NCI-H82 treated with DMSO at 0.1 percent for 48 hours (cell line): ENCODE measurements around the gene P2RX6.
"Not testable (repeated sequence)": the region's sequence is repeated elsewhere in the genome, so short reads cannot be mapped to it uniquely, and the experiment has no call there.

Experiments
- DNase-seq: peaks from one replicate; lab custom pipeline; 2025; ENCODE audit not compliant: unreplicated experiment; lab: John Stamatoyannopoulos, UW

The P2RX6 gene

DNA sequence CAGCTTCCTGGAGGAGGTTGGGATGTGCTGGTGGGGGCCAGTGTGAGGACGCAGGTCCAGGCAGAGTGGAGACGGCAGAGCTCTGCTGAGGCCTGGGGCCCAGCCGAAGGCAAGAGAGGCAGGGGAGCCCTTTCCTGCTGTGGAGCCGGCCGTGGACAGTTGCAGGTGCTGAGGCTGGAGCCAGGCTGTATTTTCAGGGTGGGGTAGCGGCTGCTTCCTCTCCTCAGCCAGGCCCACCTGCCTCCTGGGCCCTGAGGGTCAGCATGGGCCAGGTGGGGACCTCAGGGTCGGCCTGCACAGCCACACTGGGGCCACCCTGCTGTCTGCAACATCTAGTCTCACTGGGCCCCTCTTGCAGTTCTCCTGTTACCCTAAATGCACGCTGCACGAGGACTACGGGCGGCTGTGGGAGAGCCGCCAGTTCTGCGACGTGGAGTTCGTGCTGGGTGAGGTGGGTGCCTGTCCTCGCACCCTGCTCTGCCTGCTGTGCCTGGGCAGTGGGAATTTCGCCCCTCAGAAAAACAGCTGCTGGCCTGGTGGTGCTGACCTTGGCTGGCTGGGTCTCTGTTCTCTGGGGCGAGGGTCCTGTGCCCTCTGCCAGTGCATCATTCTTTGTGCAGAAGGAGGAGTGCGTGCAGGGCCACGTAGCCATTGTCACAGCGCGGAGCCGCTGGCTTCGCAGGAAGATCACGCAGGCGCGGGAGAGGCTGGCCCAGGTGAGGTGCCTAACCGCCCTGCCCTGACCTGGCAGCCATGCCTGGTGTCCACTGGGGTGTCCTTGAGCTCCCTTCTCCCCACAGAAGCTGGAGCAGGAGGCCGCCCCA lies 21.4 kb upstream of the P2RX6 start:
- no peak for DNase-seq

DNA sequence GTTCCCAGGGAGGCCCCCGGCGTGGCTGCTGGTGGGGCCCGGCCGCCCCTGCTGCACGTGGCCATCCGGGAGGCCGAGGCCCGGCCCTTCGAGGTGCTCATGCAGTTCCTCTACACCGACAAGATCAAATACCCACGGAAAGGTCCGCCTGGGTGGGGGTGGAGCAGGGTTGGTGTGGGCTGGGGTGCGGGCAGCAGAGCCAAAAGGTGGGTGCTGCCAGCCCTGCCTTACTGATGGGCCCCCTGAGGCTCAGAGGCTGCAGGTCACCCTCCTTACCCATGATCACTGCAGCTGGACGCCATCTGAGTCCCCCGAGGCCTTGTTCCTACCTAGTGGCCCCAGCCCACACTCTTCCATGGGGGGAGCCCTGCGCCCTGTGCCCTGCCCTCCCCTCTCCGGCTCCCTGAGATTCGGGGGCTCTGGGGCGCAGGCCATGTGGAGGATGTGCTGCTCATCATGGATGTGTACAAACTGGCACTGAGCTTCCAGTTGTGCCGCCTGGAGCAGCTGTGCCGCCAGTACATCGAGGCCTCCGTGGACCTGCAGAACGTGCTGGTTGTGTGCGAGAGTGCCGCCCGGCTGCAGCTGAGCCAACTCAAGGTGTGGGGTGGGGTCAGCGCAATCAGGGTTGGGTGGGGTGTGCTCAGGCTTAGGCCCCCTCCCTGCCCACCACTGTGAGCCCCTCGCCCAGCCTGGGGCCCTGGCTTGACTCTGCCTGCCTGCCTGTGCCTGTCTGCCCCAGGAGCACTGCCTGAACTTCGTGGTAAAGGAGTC lies 20.6 kb upstream of the P2RX6 start:
- no peak for DNase-seq

DNA sequence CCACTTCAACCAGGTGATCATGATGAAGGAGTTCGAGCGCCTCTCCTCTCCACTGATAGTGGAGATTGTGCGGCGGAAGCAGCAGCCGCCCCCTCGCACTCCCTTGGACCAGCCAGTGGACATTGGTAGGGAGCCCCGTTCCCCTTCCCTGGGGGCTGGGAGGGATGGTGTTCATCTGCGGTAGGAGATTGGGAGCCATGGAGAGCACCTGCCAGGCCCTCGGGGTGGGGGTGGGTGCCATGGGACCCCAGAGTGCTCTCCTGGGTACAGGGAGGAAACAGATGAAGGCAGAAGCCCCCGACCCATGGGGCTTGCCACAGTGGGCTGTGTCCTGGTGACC lies 20.1 kb upstream of the P2RX6 start:
- DNase-seq, result no peak

DNA sequence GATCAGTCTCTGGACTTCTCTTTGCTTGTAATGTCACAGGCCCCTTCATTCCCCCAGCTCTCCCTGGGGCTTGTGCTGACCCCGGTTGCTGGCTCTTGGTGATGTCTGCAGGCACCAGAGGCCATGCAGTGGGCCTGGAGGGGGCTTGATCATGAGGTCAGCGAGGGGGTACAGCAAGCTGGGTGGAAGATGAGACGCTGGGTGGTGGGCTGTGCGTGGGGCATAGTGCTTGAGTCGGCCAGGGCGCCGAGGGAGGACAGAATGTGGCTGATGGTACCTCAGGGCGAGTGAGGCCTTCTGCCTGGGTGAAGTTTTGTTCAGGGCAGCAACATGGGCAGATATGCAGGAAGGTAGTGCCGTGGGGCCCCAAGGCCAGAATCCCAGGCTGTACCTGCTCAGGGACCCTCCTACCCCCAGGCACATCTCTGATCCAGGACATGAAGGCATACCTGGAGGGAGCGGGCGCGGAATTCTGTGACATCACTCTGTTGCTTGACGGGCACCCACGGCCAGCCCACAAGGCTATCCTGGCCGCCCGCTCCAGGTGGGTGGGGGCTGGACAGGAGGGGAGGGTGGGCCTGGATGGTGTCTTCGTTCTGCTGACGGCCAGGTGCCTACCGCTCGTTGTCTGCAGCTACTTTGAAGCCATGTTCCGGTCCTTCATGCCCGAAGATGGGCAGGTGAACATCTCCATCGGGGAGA lies 19.5 kb upstream of the P2RX6 start:
- no peak for DNase-seq

DNA sequence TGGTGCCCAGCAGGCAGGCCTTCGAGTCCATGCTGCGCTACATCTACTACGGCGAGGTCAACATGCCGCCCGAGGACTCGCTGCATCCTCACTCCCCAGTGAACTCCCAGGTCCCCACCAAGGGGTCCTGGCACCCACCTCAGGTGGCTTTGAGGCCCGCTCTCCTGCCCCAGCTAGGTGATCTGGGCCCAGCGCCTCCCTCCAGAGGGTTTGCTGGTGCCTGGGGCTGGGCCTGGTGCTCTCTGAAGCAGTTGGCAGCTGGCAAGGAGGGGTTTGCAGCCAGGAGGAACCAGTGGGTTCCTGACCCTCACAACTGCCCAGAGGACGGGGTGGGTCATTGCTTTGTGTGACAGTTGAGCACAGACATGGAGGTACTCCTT lies 18.9 kb upstream of the P2RX6 start:
- DNase-seq, result no peak

DNA sequence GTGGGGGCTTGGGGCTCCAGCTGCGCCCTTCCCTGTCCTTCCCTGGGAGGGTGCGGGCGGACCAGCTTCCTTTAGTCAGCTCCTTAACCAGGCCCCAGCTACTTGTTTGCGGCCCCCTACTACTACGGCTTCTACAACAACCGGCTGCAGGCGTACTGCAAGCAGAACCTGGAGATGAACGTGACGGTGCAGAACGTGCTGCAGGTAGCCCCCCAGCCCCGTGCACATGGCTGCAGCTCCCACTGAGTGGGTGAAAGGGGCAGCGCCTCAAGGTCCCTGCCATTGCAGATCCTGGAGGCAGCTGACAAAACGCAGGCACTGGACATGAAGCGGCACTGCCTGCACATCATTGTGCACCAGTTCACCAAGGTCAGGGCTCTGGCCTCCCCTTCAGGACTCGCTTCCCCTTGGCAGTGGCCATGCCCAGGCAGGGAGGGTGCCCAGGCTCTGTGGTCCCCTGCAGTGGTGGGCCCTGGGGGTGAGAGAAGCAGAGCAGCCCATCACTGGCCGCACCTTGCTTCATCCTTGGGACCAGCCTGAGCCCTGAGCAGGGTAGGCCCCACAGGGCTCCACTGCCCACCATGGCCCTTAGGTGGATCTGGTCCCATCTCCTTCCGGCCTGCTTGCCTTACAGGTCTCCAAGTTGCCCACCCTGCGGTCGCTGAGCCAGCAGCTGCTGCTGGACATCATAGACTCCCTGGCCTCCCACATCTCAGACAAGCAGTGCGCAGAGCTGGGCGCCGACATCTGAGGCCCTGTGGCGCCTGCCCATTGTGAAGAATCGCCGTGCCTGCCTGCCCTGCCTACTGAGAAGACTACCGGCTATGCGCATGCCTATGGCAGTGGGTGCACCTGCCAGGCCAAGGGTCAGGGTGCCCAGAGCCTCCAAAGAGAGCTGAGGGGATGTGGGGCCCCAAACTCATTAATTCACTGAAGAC lies 18.1 kb upstream of the P2RX6 start:
- no peak for DNase-seq

DNA sequence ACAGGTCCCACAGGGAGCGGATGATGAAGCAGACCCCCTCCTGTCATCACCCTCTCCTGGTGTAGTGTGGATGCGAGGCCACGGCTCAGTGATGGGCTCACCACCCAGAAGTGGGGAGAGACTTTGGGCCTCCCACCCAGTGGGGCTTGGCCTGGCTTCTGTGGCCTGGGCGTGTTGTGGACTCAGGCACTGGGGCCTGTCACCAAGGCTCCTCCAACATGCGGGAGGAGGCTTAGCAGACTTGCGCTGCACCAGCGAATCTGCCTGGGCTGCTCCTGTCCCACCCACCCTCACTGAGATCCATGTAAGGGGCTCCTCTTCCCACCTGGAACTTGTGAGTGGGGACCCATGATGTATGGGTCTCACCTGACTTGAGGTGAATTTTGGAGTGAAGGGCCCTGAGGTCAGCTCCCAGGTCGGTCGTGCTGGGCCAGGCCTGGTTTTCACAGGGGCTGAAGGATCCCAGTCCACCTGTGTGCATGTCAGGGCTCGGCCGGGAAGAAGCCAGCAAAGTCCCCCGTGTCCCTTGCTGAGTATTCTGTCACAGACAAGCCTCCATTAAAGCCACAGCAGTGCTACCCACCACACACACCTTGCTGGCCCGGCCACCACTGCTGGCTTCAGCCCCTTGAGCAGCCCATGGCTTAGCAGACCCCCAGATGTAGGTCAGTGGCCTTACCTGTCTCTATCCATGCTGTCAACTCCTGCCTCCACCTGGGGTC lies 17.3 kb upstream of the P2RX6 start:
- no peak for DNase-seq

DNA sequence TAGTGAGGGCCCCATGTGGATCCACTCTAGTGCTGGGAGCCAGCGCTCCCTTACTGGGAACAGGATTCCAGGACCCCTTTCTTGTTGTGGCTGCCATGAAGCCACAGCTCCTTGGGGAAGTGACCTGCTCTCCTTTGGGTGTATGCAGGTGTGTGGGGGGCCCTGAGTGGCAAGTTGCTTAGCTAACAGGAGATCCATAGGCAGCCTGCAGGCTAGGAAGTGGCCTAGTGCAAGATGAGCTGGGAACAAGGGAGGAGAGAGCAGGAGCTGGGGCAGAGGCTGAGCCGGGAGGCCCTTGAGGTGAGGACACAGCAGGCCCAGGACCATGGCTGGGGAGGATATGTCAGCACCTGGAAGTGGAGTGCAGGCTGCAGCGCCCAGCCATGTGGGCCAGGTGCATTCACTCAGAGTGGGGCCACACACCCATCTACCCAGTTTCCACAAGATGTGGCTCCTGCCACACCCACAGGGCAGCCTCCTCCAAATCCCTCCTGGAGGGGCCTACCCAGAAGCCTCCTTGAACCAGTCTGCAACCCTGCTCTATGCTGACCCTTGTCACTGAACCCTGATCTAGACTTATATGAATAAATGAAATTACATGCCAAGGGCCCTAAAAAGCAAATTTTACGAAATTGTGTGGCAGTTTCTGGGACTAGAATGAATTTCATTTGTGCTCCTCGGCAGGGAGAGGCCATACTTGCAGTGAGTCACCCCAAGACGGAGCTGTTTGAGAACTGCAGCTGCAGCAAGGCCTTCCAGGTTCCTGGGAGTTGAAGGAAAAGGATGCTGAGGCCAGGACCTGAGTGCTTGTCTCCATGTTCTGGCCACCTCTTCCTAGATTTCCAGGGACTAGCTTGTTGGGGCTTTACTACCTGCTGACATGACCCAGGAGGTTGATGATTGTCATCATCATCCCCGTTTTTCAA lies 16.3 kb upstream of the P2RX6 start:
- no peak for DNase-seq

DNA sequence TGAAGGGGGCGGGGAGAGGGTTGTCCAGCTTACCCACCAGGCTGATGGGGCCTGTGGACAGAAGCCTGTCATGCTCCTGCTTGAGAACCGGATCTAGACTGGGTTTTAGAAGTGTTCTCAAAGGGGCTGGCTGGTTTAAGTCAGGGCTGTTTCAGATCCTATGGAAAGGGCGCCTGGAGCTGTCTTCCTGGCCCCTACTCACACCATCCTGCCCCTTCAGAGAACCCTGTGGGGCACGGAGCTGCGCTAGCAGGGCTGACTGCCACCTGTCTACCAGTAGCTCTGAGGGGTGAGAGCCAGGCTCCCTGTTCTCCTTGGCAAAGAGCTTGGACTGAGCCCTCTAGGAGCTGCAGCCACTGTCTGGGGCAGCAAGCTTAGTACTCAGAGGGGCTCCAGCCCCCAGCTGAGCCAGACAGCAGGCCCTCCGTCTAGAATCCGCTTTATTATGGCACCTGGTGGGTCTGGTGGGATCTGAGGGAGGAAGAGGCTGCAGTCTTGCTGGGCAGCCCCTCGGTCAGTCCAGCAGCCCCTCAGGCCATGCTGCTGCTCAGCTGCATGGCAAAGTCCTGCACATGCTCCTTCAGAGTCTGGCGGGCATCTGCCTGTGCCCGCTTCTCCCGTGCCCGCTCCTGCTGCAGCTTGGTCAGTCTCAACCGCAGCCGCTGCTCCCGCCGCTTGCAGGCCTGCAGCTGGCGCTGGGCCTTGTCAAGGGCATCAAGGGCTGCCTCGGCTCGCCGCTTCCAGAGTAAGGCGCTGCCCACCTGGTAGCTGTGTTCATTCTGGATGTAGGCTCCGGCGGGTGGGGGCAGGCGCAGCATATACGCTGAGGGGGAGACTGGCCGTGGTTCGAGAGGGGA lies 15.4 kb upstream of the P2RX6 start:
- DNase-seq, result no peak

DNA sequence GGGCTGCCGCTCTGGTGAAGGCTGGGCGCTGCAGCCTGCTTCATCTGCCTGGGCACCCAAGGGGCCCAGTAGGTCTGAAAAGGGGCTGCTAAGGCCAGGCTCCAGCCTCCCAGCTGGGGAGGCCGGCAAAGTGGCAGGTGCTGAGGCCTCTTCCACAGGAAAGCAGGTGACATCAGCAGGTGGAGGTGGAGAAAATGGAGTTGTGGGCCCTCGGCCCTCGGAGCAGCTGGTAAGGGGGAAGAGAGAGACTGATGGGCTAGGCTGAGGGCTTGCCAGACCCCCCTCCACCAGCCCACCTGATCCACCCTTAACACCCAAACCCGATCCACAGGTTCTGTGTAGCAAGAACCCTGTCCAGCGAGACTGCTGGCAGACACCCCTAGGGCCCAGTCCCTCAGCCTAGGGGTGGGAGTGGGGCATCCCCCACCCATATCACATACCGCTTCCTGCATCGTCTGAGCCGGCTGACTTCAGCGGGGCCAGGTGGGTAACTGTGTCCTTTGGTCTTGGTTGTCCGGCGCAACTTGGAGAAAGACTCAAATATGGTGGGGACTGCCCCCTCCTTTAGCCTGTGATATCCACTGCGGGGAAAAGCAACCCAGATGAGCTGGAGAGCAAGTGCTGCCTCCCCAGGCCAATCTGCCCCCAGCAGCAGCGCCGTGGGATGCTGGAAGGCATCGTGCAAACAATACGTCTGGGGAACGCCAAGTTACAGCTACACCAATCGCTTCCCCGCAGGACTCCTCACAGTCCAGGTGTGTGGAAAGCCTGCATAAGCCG lies 14.6 kb upstream of the P2RX6 start:
- DNase-seq, result no peak

DNA sequence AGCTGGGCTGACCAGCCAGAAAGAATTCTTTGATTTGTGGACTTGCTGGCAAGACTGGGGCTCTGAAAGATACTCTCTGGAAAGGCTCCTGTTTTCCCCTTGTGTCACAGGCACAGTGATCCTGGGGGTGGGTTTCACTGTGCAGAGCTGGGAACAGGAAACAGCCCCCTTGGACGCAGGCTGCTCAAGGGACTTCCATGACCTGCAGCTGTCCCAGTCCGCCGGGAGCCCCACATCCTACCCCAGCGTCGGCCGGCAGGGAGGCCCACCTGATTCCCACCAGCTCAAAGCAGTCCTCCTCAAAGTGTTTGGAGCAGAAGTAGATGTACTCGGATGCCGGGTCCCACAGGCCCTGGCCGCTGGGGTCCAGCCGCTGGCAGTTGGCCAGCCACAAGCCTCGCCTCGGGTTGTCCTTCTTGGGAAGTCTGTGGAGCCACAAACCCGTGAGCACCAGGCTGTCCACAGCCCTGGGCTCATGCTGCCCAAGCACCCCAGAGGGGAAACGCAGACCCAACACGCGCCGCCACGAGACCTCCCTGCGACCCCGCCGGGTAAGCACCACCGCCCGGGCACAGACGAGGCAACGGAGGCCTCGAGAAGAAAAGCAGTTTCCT lies 13.9 kb upstream of the P2RX6 start:
- DNase-seq, result no peak

DNA sequence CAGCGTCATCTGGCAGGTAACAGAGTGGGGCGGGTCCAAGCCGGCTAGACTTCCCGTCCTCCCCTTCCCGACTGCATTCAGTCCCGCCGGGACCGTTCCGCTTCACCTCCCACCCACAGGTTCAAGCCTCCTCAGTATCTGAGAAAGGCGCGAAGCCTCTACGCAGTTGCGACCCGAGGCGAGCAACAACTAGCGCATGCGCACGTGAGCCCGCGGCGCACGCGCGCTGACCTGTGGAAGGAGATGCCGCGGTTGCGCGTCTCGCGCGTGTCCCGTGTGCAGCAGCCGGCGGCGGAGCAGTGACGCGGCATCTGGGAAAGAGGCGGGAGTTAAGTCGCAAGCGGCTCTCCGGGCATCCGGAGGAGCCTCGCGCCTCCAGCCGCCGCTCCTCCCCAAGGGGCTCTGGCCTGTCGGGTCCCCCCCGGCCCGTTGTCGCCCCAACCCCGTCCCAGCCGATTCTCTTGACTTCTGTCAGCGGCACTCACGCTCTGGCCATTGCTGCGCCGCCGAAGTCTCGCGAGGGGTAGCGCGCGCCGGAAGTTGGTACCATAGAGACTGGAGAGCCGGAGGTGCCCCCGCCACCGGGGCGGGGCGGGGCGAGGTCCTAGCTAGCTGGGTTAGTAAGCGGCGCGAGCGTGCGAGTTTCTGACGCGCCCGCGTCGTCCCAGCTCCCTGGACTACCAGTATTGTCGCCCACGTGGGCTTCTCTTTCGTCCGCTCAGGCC lies 13.2 kb upstream of the P2RX6 start, which contains the start of gene THAP7:
TSS of gene THAP7 (minus strand) at position 518 of the 725 bp plus-strand sequence. CDS start at position 311, 207 bp downstream.
- DNase-seq, result peak; percentile 86

DNA sequence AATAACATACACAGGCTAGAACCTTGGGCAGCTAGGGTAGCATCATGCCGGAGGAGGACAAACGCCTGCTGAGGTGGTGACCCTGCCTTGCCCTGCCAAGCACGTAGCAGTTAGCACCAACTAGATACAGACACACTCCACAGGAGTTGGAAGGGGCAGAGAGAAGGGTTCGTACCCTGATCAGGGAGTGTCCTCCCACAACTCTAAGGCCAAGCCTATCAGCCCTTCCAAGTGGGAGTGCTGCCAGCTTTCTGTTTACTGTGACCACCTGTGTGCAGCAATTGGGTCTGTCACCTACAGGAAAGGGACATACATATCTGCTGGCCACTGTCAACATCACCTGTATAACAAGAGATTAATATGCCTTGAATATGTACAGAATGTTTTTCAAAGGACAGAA lies 11.2 kb upstream of the P2RX6 start:
- DNase-seq, result no peak

DNA sequence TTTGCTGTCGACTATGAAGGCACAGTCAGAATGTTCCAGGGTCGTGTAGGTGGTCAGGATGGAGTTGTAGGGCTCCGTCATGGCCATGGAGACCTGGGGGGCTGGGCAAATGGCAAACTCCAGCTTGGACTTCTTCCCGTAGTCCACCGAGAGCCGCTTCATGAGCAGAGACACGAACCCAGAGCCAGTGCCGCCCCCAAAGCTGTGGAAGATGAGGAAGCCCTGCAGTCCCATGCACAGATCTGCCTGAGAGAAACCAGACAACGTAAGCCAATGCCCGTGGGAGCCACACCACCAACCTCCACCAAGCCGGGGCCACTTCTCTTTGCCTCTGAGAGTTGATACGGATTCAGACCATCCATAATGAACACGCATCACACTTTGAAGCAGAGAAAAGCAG lies 5.8 kb upstream of the P2RX6 start:
- DNase-seq, result not testable (repeated sequence)

DNA sequence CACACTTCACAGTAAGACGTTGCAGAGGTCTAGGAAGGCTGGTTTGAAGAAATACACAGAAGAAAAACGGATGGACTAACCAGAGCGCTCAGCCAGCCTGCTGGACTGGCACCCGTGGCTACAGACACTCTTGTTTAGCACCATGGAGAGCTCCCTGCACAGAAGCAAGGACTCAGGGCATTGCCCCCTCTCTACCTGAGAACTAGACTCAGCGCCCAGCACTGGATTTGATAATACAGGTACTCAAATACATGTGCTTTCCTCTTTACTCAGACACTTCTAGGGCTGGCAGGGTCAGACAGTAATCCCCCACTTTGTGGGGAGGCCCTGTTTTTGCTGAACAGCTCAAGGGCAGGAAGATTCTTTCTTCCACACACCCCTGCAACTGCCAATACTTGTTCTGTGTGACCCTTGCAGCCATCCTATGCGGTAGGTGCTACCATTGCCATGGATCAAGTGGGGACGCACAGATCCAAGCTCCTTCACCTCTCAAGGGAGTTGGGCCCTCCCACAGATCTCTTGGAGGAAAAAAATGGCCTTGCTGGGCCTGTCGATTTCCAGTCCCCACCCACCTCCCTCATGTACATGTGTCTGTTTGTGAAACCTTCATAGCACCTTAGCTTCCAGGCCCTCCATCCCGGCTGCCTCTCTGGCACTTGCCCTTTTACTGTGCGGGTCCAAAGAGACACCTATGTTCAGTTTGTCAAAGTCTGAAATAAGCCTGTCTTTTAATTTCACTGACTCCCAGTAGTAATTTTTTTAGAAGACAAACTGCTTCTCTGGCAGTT lies 5.1 kb upstream of the P2RX6 start:
- DNase-seq, result no peak
